H1 (cell line): ENCODE measurements around the gene GRIA4. TPM values are rescaled to one million over a fixed set of nuclear protein-coding genes. Genes with fewer than 3 reads are reported as not detected.

Experiments used
- ASH2L ChIP-seq: fragments of 200-600, 300-600 bp; sonication (generic); IDR thresholded peaks from one replicate; pipeline ENCODE4 v1.7.1; 2017; ENCODE audit warnings: low read length
- KDM4A ChIP-seq: IDR thresholded peaks from one replicate; pipeline ENCODE4 v1.7.1; 2012; ENCODE audit warnings: low read depth, mild to moderate bottlenecking, moderate library complexity, low read length, inconsistent platforms; ENCODE audit not compliant: severe bottlenecking
- NRF1 ChIP-seq: IDR thresholded peaks from 2 replicates; pipeline ENCODE4 v1.6.1; 2011; ENCODE audit warnings: mild to moderate bottlenecking, low read depth, low read length, improper control_type of control experiment
- RAD21 ChIP-seq, 2 experiments: IDR thresholded peaks in 1 of 2; conservative IDR thresholded peaks in 1 of 2; 2 replicates each; pipeline ENCODE4 v1.6.1; 2011; ENCODE audit warnings: low read depth in 2 of 2, low read length in 2 of 2, improper control_type of control experiment in 1 of 2, inconsistent platforms in 1 of 2, mild to moderate bottlenecking in 1 of 2, moderate library complexity in 1 of 2
- SIN3A ChIP-seq, 2 experiments: IDR thresholded peaks in 1 of 2; conservative IDR thresholded peaks in 1 of 2; 2 replicates each; pipeline ENCODE4 v1.6.1; 2011 to 2012; ENCODE audit warnings: low read length in 2 of 2, improper control_type of control experiment in 1 of 2, low read depth in 1 of 2, mild to moderate bottlenecking in 1 of 2
- SP1 ChIP-seq: IDR thresholded peaks from 2 replicates; pipeline ENCODE4 v1.6.1; 2011; ENCODE audit warnings: low read depth, low read length
- polyA plus RNA-seq, 7 experiments: library from polyadenylated mRNA; depleted of rRNA in 3 of 7; stranded (reverse) in 5 of 7; unstranded in 2 of 7; fragments of >200 nt in 5 of 7; fragments of 200-250 nt in 2 of 7; gene quantifications; 1 replicate in 5 of 7; 2 replicates in 1 of 7; 4 replicates in 1 of 7; pipeline versions ENCODE4 v1.2.1 to v1.2.3, GENCODE V29; 2011 to 2013; ENCODE audit warnings: missing spikeins in 2 of 7, mixed read lengths in 2 of 7
- total RNA-seq: library from RNA; stranded (reverse); fragmentation: NEBNext Ultra II Directional; extraction: Animal tissue kit (Norgen Biotek cat#: 25700); gene quantifications from 2 replicates; pipeline ENCODE4 v1.2.1, GENCODE V29; 2021
- TF ChIP-seq, protein P1 (sequence below): fragments of 300-600 bp; sonication (generic); IDR thresholded peaks from 2 replicates; pipeline ENCODE4 v1.7.1; 2012; ENCODE audit warnings: low read length, moderate library complexity, mild to moderate bottlenecking, inconsistent platforms; ENCODE audit not compliant: insufficient replicate concordance
- TF ChIP-seq, protein P2 (sequence below): IDR thresholded peaks from 2 replicates; pipeline ENCODE4 v1.6.1; 2012; ENCODE audit warnings: low read length, inconsistent platforms
- TF ChIP-seq, protein P3 (sequence below): IDR thresholded peaks from 2 replicates; pipeline ENCODE4 v1.6.1; 2012; ENCODE audit warnings: inconsistent platforms

The GRIA4 gene
- total and polyA plus RNA-seq, 2 of the 8 experiments (the other 6 are each of a cell fraction or from before 2014, with no cell fraction given) = 12.5 to 21.8 TPM

DNA sequence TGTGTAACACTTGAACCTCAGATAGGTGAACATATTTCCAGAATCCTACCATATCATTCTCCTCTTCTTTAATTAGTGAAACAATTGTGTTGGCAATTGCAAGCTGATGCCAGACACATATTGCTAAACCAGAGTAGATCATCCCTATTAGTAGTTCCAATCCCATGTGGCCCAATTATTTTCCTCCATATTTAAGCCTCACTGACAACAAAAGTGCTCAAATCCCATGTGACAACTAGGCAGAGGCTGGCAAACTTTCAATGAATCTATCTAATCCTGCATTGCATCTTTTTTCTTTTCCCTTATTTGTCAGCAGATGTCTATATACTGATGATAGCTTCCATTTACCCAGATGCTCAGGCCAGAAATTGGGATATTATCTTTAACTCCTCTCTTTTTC is 90.4 kb downstream of the GRIA4 start (continued):
- TF ChIP-seq, protein P1, sequence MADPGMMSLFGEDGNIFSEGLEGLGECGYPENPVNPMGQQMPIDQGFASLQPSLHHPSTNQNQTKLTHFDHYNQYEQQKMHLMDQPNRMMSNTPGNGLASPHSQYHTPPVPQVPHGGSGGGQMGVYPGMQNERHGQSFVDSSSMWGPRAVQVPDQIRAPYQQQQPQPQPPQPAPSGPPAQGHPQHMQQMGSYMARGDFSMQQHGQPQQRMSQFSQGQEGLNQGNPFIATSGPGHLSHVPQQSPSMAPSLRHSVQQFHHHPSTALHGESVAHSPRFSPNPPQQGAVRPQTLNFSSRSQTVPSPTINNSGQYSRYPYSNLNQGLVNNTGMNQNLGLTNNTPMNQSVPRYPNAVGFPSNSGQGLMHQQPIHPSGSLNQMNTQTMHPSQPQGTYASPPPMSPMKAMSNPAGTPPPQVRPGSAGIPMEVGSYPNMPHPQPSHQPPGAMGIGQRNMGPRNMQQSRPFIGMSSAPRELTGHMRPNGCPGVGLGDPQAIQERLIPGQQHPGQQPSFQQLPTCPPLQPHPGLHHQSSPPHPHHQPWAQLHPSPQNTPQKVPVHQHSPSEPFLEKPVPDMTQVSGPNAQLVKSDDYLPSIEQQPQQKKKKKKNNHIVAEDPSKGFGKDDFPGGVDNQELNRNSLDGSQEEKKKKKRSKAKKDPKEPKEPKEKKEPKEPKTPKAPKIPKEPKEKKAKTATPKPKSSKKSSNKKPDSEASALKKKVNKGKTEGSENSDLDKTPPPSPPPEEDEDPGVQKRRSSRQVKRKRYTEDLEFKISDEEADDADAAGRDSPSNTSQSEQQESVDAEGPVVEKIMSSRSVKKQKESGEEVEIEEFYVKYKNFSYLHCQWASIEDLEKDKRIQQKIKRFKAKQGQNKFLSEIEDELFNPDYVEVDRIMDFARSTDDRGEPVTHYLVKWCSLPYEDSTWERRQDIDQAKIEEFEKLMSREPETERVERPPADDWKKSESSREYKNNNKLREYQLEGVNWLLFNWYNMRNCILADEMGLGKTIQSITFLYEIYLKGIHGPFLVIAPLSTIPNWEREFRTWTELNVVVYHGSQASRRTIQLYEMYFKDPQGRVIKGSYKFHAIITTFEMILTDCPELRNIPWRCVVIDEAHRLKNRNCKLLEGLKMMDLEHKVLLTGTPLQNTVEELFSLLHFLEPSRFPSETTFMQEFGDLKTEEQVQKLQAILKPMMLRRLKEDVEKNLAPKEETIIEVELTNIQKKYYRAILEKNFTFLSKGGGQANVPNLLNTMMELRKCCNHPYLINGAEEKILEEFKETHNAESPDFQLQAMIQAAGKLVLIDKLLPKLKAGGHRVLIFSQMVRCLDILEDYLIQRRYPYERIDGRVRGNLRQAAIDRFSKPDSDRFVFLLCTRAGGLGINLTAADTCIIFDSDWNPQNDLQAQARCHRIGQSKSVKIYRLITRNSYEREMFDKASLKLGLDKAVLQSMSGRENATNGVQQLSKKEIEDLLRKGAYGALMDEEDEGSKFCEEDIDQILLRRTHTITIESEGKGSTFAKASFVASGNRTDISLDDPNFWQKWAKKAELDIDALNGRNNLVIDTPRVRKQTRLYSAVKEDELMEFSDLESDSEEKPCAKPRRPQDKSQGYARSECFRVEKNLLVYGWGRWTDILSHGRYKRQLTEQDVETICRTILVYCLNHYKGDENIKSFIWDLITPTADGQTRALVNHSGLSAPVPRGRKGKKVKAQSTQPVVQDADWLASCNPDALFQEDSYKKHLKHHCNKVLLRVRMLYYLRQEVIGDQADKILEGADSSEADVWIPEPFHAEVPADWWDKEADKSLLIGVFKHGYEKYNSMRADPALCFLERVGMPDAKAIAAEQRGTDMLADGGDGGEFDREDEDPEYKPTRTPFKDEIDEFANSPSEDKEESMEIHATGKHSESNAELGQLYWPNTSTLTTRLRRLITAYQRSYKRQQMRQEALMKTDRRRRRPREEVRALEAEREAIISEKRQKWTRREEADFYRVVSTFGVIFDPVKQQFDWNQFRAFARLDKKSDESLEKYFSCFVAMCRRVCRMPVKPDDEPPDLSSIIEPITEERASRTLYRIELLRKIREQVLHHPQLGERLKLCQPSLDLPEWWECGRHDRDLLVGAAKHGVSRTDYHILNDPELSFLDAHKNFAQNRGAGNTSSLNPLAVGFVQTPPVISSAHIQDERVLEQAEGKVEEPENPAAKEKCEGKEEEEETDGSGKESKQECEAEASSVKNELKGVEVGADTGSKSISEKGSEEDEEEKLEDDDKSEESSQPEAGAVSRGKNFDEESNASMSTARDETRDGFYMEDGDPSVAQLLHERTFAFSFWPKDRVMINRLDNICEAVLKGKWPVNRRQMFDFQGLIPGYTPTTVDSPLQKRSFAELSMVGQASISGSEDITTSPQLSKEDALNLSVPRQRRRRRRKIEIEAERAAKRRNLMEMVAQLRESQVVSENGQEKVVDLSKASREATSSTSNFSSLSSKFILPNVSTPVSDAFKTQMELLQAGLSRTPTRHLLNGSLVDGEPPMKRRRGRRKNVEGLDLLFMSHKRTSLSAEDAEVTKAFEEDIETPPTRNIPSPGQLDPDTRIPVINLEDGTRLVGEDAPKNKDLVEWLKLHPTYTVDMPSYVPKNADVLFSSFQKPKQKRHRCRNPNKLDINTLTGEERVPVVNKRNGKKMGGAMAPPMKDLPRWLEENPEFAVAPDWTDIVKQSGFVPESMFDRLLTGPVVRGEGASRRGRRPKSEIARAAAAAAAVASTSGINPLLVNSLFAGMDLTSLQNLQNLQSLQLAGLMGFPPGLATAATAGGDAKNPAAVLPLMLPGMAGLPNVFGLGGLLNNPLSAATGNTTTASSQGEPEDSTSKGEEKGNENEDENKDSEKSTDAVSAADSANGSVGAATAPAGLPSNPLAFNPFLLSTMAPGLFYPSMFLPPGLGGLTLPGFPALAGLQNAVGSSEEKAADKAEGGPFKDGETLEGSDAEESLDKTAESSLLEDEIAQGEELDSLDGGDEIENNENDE = no peak
- TF ChIP-seq RAD21 (IDR thresholded peaks at IDR 0.05 in 1 of 2, conservative IDR thresholded peaks at IDR 0.05 in 1 of 2; ENCODE audit: low read depth in 2 of 2, low read length in 2 of 2) (no peak), SIN3A (conservative IDR thresholded peaks at IDR 0.05 in 1 of 2, IDR thresholded peaks at IDR 0.05 in 1 of 2; ENCODE audit: low read depth in 1 of 2, low read length in 2 of 2) (no peak), NRF1 (no peak), KDM4A (no peak), SP1 (no peak), ASH2L (no peak)
- TF ChIP-seq, protein P2, sequence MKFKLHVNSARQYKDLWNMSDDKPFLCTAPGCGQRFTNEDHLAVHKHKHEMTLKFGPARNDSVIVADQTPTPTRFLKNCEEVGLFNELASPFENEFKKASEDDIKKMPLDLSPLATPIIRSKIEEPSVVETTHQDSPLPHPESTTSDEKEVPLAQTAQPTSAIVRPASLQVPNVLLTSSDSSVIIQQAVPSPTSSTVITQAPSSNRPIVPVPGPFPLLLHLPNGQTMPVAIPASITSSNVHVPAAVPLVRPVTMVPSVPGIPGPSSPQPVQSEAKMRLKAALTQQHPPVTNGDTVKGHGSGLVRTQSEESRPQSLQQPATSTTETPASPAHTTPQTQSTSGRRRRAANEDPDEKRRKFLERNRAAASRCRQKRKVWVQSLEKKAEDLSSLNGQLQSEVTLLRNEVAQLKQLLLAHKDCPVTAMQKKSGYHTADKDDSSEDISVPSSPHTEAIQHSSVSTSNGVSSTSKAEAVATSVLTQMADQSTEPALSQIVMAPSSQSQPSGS = no peak
- TF ChIP-seq, protein P3, sequence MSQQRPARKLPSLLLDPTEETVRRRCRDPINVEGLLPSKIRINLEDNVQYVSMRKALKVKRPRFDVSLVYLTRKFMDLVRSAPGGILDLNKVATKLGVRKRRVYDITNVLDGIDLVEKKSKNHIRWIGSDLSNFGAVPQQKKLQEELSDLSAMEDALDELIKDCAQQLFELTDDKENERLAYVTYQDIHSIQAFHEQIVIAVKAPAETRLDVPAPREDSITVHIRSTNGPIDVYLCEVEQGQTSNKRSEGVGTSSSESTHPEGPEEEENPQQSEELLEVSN = no peak
